Cardiac fibroblast (primary cell): ENCODE data around the gene CCDC33.

Experiments
- DNase-seq, 2 donors: peaks; one replicate each; pipeline versions ENCODE4 v3.0.0 to v3.0.0-alpha.2; 2010; ENCODE audit warnings: low read depth in 2 of 2
- H3K4me3 ChIP-seq, 2 donors: replicated peaks in 1 of 2; 1 replicate in 1 of 2; 2 replicates in 1 of 2; pipeline ENCODE4 v1.5.1; 2011; ENCODE audit warnings: low read depth in 2 of 2, low read length in 2 of 2, mild to moderate bottlenecking in 2 of 2, moderate library complexity in 1 of 2
- CTCF ChIP-seq: IDR thresholded peaks from one replicate; pipeline ENCODE4 v1.5.1; 2011; ENCODE audit warnings: low read depth, mild to moderate bottlenecking, low read length, inconsistent platforms

CCDC33 gene

GRCh38 chr15:74221399-74222239, 14.5 kb upstream of the CCDC33 start:
- DNase-seq, result no peak
- TF ChIP-seq CTCF, result no peak
- H3K4me3 ChIP-seq, result no peak overlapping the region

- TF ChIP-seq CTCF, result no peak
- no peak overlapping the region for H3K4me3 ChIP-seq
- DNase-seq, result no peak
Observed at GRCh38 chr15:74222240-74223119, 13.6 kb upstream of the CCDC33 start.

- no peak overlapping the region for H3K4me3 ChIP-seq
- DNase-seq, result no peak
- no peak for TF ChIP-seq CTCF
Observed at GRCh38 chr15:74225928-74226327, 10.2 kb upstream of the CCDC33 start.

GRCh38 chr15:74226761-74227540, 9.2 kb upstream of the CCDC33 start:
- TF ChIP-seq CTCF, result no peak
- H3K4me3 ChIP-seq, result no peak overlapping the region
- no peak for DNase-seq

- no peak for TF ChIP-seq CTCF
- DNase-seq, result peak in 1 of 2 donors; percentile 71
- H3K4me3 ChIP-seq, result no peak overlapping the region
Observed at GRCh38 chr15:74227968-74228722, 8.0 kb upstream of the CCDC33 start.

GRCh38 chr15:74228723-74229081, 7.4 kb upstream of the CCDC33 start:
- peak in 1 of 2 donors; percentile 62 for DNase-seq
- no peak overlapping the region for H3K4me3 ChIP-seq
- no peak for TF ChIP-seq CTCF
